GM23338 (cell line): Measurements from ENCODE around the gene CALM1.

ENCODE experiments used
- EZH2 ChIP-seq: fragments of 200-600 bp; sonication (generic); IDR thresholded peaks from one replicate; pipeline ENCODE4 v1.8.0; 2017; ENCODE audit warnings: antibody characterized with exemption, mild to moderate bottlenecking, low read depth; ENCODE audit not compliant: unreplicated experiment
- EZH2phosphoT487 ChIP-seq: fragments of 200-600 bp; sonication (generic); IDR thresholded peaks from one replicate; pipeline ENCODE4 v1.8.1; 2018; ENCODE audit warnings: antibody characterized with exemption; ENCODE audit not compliant: unreplicated experiment
- NANOG ChIP-seq: IDR thresholded peaks from 2 replicates; pipeline ENCODE4 v1.6.1; 2016; ENCODE audit warnings: antibody characterized with exemption, borderline replicate concordance
- POLR2AphosphoS5 ChIP-seq: IDR thresholded peaks from 2 replicates; pipeline ENCODE4 v1.6.1; 2016; ENCODE audit warnings: antibody characterized with exemption, low read depth
- TF ChIP-seq, protein P1 (sequence below), 2 experiments: fragments of 200-600 bp in 1 of 2; sonication (generic) in 1 of 2; conservative IDR thresholded peaks; 2 replicates each; pipeline versions ENCODE4 v1.5.1 to v1.6.1; 2016 to 2017; ENCODE audit warnings: antibody characterized with exemption in 2 of 2, low read depth in 2 of 2, mild to moderate bottlenecking in 2 of 2, moderate library complexity in 1 of 2
- TF ChIP-seq, protein P2 (sequence below): IDR thresholded peaks from one replicate; pipeline ENCODE4 v1.6.1; 2018; ENCODE audit warnings: antibody characterized with exemption; ENCODE audit not compliant: unreplicated experiment

DNA sequence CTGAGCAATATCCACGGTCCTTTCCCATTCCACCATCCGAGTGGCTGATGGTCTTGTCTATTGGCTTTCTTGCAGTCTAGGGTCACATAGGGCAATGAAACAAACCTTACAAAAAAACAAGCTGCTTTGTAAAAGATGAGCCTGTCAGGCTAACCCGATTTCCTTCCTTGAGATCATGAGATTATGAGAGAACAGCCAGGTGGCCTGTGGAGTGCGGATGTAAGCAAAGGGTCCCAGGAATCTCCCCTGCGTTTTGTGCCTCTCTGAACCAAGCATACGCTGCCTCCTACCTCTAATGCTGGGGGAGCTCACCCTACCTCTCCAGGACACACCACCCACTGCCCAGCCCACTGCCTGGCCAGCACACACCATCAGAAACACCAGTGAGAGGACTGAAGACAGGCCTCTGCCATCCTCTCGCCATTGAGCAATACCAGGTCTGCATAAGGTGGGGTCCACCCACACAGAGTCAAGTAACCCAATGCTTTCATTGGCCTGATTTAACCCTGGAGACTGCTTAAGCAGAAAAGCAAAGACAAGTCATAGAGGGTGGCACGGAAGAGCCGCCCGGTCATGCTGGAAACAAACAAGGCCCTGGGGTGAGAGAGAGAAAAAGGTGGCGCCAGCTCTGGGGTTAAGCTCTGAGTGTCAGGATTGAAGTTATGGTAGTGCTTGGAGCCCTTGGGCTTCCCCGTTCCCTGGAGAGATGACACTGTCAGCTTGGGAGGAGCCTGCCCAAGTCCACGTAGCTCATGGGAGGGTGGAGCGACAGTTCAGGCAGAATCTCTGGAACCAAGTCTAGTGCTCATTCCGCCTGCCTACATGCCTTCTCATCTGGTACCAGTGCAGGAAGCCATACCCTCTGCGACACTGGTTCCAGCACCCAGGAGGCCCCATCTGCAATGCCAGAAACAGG lies 46.6 kb downstream of the CALM1 start:
- TF ChIP-seq, protein P1, sequence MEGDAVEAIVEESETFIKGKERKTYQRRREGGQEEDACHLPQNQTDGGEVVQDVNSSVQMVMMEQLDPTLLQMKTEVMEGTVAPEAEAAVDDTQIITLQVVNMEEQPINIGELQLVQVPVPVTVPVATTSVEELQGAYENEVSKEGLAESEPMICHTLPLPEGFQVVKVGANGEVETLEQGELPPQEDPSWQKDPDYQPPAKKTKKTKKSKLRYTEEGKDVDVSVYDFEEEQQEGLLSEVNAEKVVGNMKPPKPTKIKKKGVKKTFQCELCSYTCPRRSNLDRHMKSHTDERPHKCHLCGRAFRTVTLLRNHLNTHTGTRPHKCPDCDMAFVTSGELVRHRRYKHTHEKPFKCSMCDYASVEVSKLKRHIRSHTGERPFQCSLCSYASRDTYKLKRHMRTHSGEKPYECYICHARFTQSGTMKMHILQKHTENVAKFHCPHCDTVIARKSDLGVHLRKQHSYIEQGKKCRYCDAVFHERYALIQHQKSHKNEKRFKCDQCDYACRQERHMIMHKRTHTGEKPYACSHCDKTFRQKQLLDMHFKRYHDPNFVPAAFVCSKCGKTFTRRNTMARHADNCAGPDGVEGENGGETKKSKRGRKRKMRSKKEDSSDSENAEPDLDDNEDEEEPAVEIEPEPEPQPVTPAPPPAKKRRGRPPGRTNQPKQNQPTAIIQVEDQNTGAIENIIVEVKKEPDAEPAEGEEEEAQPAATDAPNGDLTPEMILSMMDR (conservative IDR thresholded peaks at IDR 0.05; ENCODE audit: low read depth in 2 of 2), result 0 out of 4 replicates have a peak, but pooled peaks of 1 of the 2 experiments have one; percentile 6
- TF ChIP-seq, protein P2, sequence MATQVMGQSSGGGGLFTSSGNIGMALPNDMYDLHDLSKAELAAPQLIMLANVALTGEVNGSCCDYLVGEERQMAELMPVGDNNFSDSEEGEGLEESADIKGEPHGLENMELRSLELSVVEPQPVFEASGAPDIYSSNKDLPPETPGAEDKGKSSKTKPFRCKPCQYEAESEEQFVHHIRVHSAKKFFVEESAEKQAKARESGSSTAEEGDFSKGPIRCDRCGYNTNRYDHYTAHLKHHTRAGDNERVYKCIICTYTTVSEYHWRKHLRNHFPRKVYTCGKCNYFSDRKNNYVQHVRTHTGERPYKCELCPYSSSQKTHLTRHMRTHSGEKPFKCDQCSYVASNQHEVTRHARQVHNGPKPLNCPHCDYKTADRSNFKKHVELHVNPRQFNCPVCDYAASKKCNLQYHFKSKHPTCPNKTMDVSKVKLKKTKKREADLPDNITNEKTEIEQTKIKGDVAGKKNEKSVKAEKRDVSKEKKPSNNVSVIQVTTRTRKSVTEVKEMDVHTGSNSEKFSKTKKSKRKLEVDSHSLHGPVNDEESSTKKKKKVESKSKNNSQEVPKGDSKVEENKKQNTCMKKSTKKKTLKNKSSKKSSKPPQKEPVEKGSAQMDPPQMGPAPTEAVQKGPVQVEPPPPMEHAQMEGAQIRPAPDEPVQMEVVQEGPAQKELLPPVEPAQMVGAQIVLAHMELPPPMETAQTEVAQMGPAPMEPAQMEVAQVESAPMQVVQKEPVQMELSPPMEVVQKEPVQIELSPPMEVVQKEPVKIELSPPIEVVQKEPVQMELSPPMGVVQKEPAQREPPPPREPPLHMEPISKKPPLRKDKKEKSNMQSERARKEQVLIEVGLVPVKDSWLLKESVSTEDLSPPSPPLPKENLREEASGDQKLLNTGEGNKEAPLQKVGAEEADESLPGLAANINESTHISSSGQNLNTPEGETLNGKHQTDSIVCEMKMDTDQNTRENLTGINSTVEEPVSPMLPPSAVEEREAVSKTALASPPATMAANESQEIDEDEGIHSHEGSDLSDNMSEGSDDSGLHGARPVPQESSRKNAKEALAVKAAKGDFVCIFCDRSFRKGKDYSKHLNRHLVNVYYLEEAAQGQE, result no peak
- TF ChIP-seq EZH2phosphoT487, result no peak
- no peak for TF ChIP-seq EZH2
- TF ChIP-seq POLR2AphosphoS5, result no peak
- no peak for TF ChIP-seq NANOG
